ENCODE measurements around the gene NOL7.

DNA sequence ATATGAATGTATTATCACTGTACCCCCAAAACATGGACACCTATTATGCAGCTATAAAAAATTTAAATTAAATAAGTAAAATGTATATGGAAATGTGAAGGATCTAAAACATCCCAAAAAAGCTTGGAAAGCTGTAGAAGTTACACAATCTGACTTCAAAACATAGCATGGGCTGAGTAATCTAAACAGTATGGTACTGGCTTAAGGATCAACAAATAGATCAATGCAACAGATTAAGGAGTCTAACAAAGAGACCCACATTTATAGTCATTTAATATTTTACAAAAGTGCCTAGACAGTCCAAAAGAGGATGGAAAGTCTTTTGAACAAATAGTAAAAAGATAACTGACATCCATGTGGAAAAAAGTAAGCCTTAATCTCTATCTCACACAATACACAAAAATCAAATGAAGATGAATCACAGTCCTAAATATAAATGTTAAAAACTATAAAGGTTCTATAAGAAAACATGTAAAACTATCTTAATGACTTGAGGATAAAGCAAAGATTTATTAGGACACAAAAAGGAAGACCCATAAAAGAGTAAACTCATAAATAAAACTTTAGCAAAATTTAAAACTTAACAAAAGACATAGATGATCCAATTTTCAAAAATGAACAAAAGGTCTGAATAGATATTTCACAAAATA is 49.7 kb downstream of the NOL7 start:
- TF ChIP-seq, protein P1, sequence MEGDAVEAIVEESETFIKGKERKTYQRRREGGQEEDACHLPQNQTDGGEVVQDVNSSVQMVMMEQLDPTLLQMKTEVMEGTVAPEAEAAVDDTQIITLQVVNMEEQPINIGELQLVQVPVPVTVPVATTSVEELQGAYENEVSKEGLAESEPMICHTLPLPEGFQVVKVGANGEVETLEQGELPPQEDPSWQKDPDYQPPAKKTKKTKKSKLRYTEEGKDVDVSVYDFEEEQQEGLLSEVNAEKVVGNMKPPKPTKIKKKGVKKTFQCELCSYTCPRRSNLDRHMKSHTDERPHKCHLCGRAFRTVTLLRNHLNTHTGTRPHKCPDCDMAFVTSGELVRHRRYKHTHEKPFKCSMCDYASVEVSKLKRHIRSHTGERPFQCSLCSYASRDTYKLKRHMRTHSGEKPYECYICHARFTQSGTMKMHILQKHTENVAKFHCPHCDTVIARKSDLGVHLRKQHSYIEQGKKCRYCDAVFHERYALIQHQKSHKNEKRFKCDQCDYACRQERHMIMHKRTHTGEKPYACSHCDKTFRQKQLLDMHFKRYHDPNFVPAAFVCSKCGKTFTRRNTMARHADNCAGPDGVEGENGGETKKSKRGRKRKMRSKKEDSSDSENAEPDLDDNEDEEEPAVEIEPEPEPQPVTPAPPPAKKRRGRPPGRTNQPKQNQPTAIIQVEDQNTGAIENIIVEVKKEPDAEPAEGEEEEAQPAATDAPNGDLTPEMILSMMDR (IDR thresholded peaks at IDR 0.05; ENCODE audit: low read length): no peak
- TF ChIP-seq EZH2 (IDR thresholded peaks at IDR 0.05; ENCODE audit: borderline replicate concordance, low read length): no peak
